GM21423 (cell line): ENCODE data around the gene PCDHGC5.
A peak's percentile ranks its signal among the peaks of the same experiment; 100 is the strongest.

Source experiments
- ATAC-seq: cut with Tn5 transposase; IDR thresholded peaks from one replicate; pipeline ENCODE4 v1.9.1; 2021; ENCODE audit warnings: mild to moderate bottlenecking, moderate library complexity; ENCODE audit not compliant: unreplicated experiment

The PCDHGC5 gene

DNA sequence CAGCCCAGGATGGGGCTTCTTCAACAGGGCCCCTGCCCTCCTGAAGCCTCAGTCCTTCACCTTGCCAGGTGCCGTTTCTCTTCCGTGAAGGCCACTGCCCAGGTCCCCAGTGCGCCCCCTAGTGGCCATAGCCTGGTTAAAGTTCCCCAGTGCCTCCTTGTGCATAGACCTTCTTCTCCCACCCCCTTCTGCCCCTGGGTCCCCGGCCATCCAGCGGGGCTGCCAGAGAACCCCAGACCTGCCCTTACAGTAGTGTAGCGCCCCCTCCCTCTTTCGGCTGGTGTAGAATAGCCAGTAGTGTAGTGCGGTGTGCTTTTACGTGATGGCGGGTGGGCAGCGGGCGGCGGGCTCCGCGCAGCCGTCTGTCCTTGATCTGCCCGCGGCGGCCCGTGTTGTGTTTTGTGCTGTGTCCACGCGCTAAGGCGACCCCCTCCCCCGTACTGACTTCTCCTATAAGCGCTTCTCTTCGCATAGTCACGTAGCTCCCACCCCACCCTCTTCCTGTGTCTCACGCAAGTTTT is 23.6 kb downstream of the PCDHGC5 start:
- ATAC-seq, result peak; percentile 22

DNA sequence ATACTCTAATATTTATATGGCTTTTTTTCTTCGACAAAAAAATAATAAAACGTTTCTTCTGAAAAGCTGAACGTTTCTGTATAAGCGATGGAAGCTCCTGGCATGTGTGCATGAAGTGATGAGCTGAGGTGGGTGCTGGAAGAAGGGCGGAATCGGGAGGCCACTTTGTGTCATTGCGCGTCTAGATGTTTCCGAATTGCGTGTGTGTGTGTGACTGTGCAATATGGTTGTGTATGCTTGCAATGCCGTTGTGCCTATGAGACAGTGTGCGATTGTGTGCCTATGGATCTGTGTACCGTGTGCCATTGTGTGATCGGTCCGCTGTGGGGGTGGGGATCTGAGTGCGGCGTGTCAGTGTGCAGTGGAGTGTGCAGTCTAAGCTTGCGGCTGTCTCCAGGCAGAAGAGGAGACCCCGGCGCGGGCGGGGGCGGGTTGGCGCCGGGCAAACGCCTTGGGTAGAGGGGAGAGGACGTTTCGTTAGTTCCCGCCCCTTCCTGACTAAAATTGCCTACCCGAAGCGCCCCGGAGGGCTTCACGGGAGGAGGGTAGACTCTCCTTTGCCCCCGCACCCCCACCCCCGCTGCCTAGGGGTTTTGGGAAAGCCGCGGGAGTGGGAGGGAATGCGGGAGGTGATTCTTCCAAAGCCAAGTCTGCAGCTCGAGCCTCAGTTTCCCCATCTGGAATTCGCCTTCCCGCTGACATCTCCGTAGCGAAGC is 24.2 kb downstream of the PCDHGC5 start:
- ATAC-seq, result no peak

DNA sequence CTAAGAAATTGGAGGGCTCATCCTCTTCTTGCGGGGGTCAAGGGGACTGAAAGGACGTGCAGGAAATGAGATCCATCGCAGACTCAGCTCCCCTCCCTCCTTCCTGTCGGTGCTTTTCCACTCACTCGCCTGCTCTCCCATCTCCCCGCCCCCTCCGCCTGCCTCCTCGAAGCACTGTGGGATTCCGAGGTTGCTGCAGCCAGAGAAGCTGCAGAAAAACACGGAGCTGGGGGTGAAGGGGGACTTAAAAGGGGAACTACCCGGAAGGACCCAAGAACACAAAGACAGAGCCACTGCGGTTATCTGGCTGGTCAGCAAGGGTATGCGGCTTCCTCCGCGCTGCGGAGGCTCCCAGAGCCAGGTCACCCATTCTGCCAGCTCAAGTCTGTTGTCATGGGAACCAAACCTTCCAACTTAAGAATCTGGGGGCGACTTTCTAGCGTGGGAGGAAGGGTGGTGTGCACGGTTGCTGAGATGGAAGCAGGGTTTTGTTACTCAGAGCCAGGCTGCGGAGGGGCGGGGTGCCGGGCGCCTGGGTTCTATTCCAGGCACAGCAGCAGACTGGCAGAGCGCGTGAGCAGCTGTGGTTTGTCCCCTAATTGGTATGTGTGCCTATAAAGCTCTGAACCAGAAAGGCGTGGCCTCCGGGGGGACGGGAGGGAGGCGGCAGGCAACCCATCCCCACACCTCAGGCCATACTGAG is 24.9 kb downstream of the PCDHGC5 start:
- peak; percentile 30 for ATAC-seq

DNA sequence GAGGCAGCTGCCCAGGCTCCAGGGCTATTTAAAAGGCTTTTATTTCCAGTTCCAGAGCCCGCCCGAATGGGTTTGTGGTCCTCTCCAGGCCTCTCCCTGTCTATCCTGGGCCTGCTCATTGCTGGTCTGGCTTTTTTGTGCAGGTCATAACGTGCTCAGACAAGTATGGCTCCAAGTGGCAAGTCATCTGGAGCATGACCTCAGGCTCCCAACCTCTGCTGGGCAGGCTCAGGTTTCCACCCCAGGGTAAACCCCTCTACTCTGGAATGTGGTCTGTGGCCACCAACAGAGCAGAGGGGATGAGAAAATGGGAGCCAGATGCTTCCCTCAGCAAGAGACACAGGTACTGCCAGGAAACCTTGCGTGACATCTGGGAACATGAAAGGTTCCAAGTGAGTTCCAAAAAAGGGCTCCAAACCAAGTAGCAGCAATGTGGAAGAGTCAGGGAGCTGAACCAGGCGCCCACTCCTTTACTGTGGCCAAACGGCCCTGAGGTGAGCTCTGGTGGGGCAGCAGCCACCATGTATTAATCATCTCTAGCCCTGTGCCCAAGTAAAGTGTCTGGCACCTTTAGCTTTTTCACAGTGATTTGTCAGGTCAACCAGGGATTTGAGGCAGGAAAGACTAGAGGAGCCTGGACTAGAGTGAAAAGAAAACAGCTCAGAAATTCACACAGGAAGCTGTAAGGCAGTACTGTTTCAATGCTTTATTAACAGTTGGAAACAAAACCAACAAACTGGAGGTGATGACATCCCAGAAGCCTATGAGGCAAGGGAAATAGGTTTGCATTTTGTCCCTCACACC is 25.7 kb downstream of the PCDHGC5 start:
- peak; percentile 13 for ATAC-seq

DNA sequence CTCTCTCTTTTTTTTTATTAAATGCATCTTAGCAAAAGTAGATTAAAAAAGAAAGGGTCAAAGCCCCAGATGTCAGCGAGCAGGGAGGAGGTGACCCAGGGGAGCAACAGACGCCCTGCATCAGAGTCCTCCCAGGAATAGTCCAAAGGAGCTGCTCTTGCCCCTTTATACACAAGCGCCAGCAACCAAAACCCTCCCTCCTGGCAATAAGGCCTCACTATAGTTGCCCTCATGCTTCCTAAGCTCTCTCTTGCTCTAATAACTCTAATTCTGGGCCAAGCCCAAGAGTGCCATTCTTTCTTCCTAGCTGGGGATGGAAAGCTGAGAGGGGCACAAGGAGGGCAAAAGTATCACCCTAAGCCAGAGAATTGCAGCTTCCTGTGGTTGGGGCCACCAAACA is 26.3 kb downstream of the PCDHGC5 start:
- ATAC-seq, result no peak

DNA sequence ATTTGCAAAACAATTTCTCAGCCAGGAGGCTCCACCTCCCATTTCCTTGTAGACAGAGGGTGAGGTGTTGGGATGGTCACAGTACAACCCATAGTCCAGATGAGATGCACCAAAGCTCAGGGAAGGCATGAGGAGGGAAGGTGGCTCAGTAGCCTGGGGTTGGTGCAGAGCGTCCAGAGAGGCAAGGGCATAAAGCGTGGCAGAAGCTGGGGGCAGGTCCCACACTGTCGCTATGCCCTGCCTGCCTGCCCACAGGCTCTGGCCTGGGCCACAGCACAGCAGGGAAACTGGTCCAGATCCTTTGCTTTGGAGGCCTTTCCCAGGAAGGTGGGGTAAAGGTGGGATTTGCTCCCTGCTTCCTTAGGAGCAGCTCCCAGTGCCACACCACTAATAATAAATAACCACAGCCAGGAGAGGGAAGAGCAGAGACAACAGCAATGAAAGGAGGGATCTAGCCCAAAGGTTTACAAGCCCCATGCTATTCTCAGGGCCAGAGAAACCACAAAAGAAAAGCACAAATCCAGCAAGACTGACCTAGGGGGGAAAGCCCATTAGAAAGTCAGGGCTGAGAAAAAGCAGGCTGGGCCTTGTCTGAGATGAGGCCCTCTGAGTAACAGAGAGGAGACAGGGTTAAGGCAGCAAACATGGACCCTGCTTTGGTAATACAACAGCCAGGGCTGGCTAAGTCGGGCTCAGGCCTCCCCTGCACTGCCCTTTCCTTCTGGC is 27.2 kb downstream of the PCDHGC5 start:
- ATAC-seq, result no peak

DNA sequence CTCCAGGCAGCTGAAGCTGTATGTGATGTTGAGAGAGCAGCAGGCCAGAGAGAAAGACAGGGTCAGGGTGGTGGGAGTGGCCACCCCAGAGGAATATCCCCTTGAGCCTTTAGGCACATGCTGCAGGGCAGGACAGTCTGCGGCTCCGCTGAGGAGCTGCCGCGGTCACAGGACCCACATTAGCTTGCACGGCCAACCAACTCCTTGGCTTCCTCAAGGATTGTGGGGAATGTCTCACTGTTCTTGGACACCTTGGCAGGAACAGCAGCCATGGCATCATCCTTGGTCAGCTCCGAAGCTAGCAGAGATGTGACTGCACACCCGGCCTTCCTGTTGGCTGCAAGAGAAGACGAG is 27.8 kb downstream of the PCDHGC5 start:
- no peak for ATAC-seq

DNA sequence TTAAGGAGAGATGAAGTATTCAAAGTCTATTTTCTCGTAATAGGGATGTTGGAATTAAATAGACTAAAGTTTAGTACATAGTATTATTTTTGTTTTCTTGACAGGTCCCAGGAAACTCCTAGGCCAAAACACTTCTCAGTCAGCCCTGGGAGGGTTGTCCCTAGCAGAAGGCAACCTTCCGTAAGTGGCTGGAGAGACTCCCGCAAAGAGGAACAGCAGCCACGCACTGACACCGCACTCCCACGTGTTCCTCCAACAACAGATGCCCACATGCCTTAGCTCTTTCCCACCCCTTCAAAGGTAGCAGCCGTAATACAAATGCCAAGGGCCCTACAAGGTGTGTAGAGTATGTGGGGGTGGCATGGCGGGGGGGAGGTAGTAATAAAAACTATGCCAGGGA is 28.4 kb downstream of the PCDHGC5 start:
- no peak for ATAC-seq

DNA sequence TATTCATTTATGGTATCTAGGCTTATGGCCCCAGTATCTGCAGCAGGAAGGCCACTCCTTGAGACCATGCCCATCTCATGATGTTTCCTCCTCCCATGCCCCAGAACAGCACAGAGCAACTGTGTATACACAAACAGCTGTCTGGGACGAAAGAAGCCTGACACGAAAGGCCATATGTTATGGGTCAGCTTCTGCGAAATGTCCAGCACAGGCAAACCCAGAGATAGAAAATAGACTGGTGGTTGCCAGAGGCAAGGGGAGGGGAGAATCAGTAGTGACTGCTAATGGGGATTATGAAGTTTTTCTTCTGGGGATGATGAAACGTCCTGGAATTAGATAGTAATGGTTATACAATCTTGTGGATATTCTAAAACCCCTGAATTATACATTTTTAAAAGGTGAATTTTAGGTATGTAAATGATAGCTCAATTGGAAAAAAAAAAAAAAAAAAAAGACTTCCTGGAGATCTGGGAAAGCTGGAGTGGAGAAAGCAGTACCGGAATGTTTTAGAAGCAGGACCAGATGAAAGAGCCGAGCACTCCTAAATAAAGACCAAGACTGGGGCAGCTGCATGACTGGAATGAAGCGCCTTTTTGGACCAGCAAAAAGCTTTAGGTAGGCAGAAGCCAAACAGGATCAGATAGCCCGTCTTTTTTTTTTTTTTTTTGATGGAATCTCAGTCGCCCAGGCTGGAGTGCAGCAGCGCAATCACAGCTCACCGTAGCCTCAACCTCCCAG is 29.2 kb downstream of the PCDHGC5 start:
- ATAC-seq, result no peak

DNA sequence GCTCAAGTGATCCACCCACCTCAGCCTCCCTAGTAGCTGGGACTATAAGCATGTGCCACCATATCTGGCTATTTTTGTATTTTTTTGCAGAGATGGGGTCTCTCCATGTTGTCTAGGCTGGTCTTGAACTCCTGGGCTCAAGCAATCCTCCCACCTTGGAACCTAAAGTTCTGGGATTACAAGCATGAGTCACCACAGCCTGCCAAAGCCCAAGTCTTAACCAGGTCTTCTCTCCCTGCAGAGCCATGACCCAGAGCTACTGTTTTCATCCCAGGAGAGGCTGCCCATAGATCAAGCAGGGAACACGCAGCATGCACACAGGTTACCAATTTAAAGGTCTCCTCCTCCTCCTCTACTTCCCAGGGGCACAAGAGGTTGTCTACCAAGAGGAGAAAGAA is 29.7 kb downstream of the PCDHGC5 start:
- ATAC-seq, result no peak

DNA sequence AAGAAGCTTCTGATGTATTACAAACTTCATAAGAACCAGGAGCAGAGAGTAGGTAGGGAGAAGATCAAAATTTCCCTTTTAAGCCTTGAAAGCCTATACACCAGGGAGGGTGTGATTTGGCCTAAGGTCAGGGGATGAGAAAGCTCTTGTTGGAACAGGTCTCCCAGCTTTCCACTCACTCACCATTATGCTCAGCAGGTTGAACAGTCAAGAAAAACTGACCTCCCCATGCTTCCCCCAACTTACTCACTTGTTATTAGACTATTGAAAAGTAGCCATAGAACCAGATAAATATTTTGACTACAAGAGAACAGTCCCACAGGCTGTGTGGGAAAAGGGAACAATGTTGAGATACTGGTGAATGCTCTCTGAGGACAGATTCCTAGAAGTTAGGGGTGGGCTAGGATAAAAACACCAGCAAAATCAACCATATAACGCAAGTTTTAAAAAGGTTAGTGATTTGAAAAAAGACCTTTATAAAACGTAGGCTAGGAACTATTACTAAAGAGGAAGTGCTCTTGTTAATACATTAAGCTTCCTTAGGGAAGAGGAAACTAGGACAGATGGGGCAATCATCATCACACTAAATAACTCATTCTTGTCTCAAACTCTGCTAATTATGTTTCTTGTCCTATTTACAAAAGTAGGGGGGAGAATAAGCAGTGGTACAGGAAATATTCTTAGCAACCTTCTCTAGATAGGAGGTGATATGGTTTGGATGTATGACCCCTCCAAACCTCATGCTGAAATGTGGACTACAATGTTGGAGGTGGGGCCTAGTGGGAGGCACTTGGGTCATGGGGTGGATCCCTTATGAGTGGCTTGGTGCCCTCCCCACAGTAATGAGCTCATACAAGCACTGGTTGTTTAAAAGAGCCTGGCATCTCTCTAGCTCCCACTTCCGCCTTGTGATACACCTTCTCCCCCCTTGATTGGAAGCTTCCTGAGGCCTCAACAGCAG is 31.0 kb downstream of the PCDHGC5 start:
- no peak for ATAC-seq

DNA sequence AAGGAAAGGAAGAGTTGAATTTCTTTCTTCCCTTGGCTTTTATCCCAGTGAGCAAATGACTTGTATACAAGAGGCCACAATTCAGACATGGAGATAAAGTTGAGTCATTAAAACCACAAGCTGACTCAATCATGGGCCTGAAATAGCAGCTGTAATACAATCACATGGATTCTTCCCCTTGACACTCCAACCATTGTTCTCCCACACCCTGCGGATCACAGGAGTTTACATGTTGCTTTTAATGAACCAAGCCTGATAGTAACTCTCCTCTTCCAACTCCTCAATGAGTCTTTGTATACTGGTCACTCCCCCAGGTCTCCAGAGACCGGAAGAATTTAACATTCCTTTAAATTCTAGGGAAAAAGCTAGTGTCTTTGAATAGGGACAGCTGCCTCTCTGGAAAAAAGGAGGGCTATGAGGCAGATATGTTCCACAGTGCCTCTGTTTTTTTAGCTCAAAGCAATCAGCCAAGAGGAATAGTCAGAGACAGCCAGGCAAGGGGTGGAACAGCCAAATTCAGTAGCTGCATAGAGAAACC is 32.4 kb downstream of the PCDHGC5 start:
- no peak for ATAC-seq

DNA sequence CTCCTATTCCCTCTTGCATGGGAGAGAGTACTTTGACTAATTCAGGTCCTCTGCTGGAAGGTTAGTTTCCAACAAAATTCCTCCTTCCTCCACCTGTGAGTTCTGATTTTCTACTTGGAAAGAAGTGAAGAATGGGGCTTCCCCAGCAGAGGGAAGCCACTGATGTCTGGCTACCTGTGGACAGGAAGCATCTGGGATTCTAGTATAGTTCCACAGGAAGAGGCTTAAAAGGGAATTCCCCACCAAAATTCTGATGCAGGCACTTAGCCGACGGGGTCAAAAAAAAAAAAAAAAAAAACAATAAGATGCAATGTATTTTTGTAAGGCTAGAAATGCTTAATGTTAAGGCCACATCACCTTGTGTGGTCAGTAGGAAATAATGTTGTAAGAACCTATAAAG is 33.4 kb downstream of the PCDHGC5 start:
- no peak for ATAC-seq

DNA sequence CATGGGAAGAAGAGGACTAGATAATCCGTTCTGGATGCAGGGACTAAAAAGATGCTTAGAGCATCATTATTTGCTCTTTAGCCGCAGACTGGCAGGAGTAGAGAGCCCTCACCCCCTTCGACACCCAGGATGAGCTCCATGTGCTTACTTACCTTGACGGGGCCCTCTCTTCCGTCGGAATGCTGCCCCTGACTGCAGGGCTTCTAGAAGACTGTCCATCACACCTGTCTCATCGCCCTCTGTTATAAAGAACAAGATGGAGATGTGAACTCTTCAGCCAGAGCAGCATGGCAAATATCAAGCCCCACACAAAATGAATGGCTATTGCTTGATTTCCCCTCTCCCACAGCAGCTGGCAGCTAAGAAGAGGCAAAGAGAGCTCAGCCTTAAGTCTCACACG is 35.1 kb downstream of the PCDHGC5 start:
- ATAC-seq, result no peak

DNA sequence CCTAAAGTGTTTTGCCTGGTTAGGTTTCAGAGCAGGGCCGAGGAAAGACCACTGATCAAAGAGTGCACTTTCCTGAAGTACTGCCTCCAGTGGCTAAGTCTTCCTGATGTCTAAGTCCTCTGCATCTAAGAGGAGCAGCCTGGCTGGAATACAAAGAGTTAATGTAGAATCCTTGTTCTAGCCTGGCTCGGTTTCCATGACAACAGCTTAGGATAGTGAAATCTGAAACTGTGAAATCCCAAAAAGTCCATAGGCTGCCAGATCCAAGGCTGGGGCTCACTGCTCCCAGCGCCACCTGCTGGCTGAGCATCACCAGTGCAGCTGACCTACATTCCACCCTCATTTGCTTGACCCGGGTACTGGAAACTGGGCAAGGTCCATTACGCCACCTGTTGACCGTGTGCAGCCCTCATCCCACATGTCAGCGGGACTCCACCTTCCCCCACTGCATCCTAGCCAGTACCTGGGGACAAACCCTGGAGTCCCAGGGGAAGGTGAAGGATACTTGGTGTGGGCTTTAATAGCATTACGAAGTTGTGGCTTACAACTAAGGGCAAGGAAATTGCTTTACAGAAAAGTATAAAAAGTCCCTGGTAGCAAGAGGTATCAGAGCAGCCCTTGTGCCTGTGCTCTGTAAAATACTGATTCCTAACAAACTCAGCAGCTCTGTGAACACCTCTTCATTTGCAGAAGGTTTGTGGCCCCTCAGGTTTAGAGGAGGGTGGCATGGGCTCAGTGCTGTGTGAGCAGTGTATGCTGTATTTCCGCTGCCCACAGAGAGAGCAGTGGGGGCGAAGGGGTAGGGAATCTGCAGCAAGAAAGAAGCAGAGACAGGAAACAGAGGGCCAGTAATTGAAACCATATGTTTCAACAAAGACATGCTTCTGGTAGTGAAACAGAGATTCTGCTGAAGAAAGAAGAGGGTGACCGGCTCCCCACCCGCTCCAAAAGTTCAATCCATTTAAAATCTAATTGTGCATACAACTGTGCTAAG is 36.0 kb downstream of the PCDHGC5 start:
- ATAC-seq, result peak; percentile 68

DNA sequence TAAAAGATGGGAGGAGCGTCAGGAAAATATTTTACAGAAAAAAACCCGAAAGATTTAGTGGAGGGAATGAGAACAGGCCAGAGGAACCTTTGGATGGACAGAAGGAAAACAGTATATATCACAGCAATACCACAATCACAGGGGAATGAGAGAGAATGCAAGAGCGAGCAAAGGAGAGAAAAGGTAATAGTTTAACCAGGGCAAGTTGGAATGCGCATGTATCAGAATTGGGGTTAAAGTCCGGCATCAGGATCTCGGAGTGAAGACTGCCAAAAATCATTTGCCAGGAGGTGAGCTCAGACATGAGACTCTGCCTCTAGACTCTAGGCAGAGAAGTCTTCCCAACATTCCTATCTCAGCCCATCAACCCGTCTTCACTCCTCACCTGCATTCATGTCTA is 36.8 kb downstream of the PCDHGC5 start:
- no peak for ATAC-seq

DNA sequence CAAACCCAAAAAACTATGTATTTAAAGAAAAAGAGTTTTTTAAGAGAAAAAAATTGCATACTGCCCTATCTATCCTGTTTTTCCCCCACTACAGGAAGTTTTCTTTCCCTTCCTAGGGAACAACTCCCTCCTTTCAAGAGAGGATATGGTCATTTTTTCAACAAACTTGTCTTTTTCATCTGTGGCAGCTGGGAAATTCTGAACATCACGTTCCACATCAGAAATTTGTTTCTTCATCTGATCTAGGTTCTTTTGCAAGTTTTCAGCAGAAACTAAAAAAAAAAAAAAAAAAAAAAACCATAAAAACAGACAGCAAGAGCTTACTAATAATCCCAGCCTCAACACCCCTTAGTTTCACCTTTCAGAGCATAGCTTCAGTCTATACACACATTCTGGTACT is 38.5 kb downstream of the PCDHGC5 start:
- no peak for ATAC-seq
